H1 (cell line): ENCODE measurements around the gene TAF4. TPM values are rescaled to one million over a fixed set of nuclear protein-coding genes. Genes with fewer than 3 reads are reported as not detected.

Source experiments
- CTCF ChIA-PET: fragments of 300-600 bp; sonication (Branson Sonifier 250); formaldehyde crosslinking; loops from one replicate; lab custom pipeline; 2021; ENCODE audit not compliant: partially characterized antibody; lab: Charles Lee
- POLR2A ChIA-PET: fragments of 300-600 bp; sonication (Branson Sonifier 250); formaldehyde crosslinking; loops from one replicate; lab custom pipeline; 2021; ENCODE audit warnings: inconsistent platforms; ENCODE audit not compliant: partially characterized antibody; lab: Charles Lee
- DNase-seq, 2 experiments: peaks; one replicate each; pipeline versions ENCODE4 v3.0.0 to v3.0.0-alpha.2; 2010 to 2022; ENCODE audit warnings: low spot score in 2 of 2, low read depth in 1 of 2, mixed read lengths in 1 of 2
- FAIRE-seq: peaks from 2 replicates; lab custom pipeline; 2011; peaks lifted over from hg19 to GRCh38; lab: Jason Lieb, UNC
- H2AFZ ChIP-seq: 2 replicates; pipeline ENCODE4 v1.8.1; 2012; ENCODE audit warnings: low read length, inconsistent platforms
- H2AK5ac ChIP-seq: 2 replicates; pipeline ENCODE4 v1.6.1; 2013; ENCODE audit warnings: low read depth, low read length
- H2BK120ac ChIP-seq: replicated peaks from 2 replicates; pipeline ENCODE3; 2013; ENCODE audit warnings: low read depth, low read length, inconsistent platforms
- H2BK12ac ChIP-seq: 2 replicates; pipeline ENCODE4 v1.6.1; 2013; ENCODE audit warnings: low read depth, low read length
- H2BK15ac ChIP-seq: 2 replicates; pipeline ENCODE4 v1.6.1; 2013; ENCODE audit warnings: low read length
- H2BK20ac ChIP-seq: 2 replicates; pipeline ENCODE4 v1.6.1; 2013; ENCODE audit warnings: low read length
- H2BK5ac ChIP-seq: 2 replicates; pipeline ENCODE4 v1.6.1; 2013; ENCODE audit warnings: low read depth, low read length
- H3K14ac ChIP-seq: 2 replicates; pipeline ENCODE4 v1.6.1; 2013; ENCODE audit warnings: inconsistent platforms; ENCODE audit not compliant: insufficient read length
- H3K18ac ChIP-seq: 2 replicates; pipeline ENCODE4 v1.6.1; 2013; ENCODE audit warnings: low read length; ENCODE audit errors: extremely low read depth
- H3K23ac ChIP-seq: 2 replicates; pipeline ENCODE4 v1.6.1; 2013; ENCODE audit warnings: inconsistent platforms; ENCODE audit not compliant: insufficient read length
- H3K23me2 ChIP-seq: 2 replicates; pipeline ENCODE4 v1.6.1; 2013; ENCODE audit warnings: low read depth, low read length
- H3K27ac ChIP-seq: 2 replicates; pipeline ENCODE4 v1.6.1; 2011; ENCODE audit warnings: low read depth, low read length, inconsistent platforms
- H3K27me3 ChIP-seq, 4 experiments: replicated peaks in 1 of 4; 1 replicate in 1 of 4; 2 replicates in 3 of 4; pipeline versions ENCODE4 v1.6.1 to v1.8.1; 2011 to 2013; ENCODE audit warnings: low read length in 3 of 4, mild to moderate bottlenecking in 3 of 4, inconsistent platforms in 2 of 4, mixed read lengths in 2 of 4, moderate library complexity in 1 of 4; ENCODE audit not compliant: control insufficient read depth in 3 of 4, insufficient read depth in 3 of 4; ENCODE audit errors: extremely low read depth in 1 of 4
- H3K36me3 ChIP-seq, 4 experiments: 2 replicates each; pipeline versions ENCODE4 v1.6.1 to v1.8.1; 2011 to 2013; ENCODE audit warnings: mild to moderate bottlenecking in 4 of 4, low read length in 3 of 4, moderate library complexity in 2 of 4, control low read depth in 1 of 4, inconsistent platforms in 1 of 4; ENCODE audit not compliant: insufficient read depth in 4 of 4, control insufficient read depth in 2 of 4
- H3K4ac ChIP-seq: replicated peaks from 2 replicates; pipeline ENCODE3; 2013; ENCODE audit warnings: low read length, low read depth, mixed read lengths, inconsistent platforms; ENCODE audit not compliant: insufficient read length
- H3K4me1 ChIP-seq, 4 experiments: replicated peaks in 1 of 4; 1 replicate in 1 of 4; 2 replicates in 3 of 4; pipeline versions ENCODE4 v1.6.1 to v1.8.1; 2011 to 2013; ENCODE audit warnings: low read length in 3 of 4, inconsistent platforms in 2 of 4, mixed read lengths in 1 of 4; ENCODE audit not compliant: insufficient read depth in 4 of 4, control insufficient read depth in 3 of 4
- H3K4me2 ChIP-seq, 2 experiments: 2 replicates each; pipeline versions ENCODE4 v1.6.1 to v1.8.1; 2011 to 2013; ENCODE audit warnings: low read depth in 2 of 2, low read length in 2 of 2, control low read depth in 1 of 2, inconsistent platforms in 1 of 2, mild to moderate bottlenecking in 1 of 2; ENCODE audit not compliant: insufficient read depth in 1 of 2
- H3K4me3 ChIP-seq, 4 experiments: fragments of 200-600, 300-600 bp in 1 of 4; sonication (generic), shearing (Covaris generic), sonication (Bioruptor Twin) in 1 of 4; 2 replicates each; pipeline versions ENCODE4 v1.5.1 to v1.8.1; 2011 to 2016; ENCODE audit warnings: low read length in 4 of 4, low read depth in 3 of 4, control low read depth in 2 of 4, inconsistent platforms in 2 of 4, mild to moderate bottlenecking in 2 of 4, mixed read lengths in 1 of 4, moderate library complexity in 1 of 4; ENCODE audit not compliant: insufficient read depth in 2 of 4; ENCODE audit errors: extremely low read depth in 1 of 4
- H3K56ac ChIP-seq: replicated peaks from 2 replicates; pipeline ENCODE3; 2013; ENCODE audit warnings: low read depth, mild to moderate bottlenecking, mixed read lengths, low read length, inconsistent platforms; ENCODE audit not compliant: insufficient read length
- H3K79me1 ChIP-seq: 2 replicates; pipeline ENCODE4 v1.6.1; 2013; ENCODE audit warnings: low read depth, low read length, control low read depth
- H3K79me2 ChIP-seq, 2 experiments: 2 replicates each; pipeline versions ENCODE4 v1.6.1 to v1.8.1; 2012 to 2013; ENCODE audit warnings: low read length in 2 of 2, mild to moderate bottlenecking in 2 of 2, inconsistent platforms in 1 of 2; ENCODE audit not compliant: insufficient read depth in 2 of 2, control insufficient read depth in 1 of 2
- H3K9ac ChIP-seq, 4 experiments: replicated peaks in 1 of 4; 1 replicate in 1 of 4; 2 replicates in 3 of 4; pipeline versions ENCODE4 v1.6.1 to v1.8.1; 2011 to 2013; ENCODE audit warnings: low read depth in 3 of 4, low read length in 3 of 4, control low read depth in 2 of 4, mild to moderate bottlenecking in 2 of 4, moderate library complexity in 2 of 4, inconsistent platforms in 1 of 4; ENCODE audit errors: extremely low read depth in 1 of 4
- H3K9me3 ChIP-seq, 2 experiments: 2 replicates each; pipeline versions ENCODE4 v1.6.1 to v1.8.1; 2012 to 2013; ENCODE audit warnings: mild to moderate bottlenecking in 2 of 2, moderate library complexity in 2 of 2, control low read depth in 1 of 2, inconsistent platforms in 1 of 2, low read depth in 1 of 2, low read length in 1 of 2, mixed read lengths in 1 of 2; ENCODE audit not compliant: insufficient read depth in 2 of 2
- H4K20me1 ChIP-seq, 2 experiments: replicated peaks in 1 of 2; 2 replicates each; pipeline versions ENCODE3 to v1.8.1; 2011 to 2013; ENCODE audit warnings: inconsistent platforms in 2 of 2, low read length in 2 of 2, mild to moderate bottlenecking in 1 of 2; ENCODE audit not compliant: insufficient read depth in 2 of 2, control insufficient read depth in 1 of 2
- H4K5ac ChIP-seq: 2 replicates; pipeline ENCODE4 v1.6.1; 2013; ENCODE audit warnings: low read length, low read depth, mixed read lengths, inconsistent platforms; ENCODE audit not compliant: insufficient read length
- H4K8ac ChIP-seq: 2 replicates; pipeline ENCODE4 v1.8.0; 2013; ENCODE audit warnings: mild to moderate bottlenecking, moderate library complexity, low read length, inconsistent platforms; ENCODE audit not compliant: insufficient read depth; ENCODE audit errors: extremely low read depth
- H4K91ac ChIP-seq: replicated peaks from 2 replicates; pipeline ENCODE3; 2013; ENCODE audit warnings: low read length, mixed read lengths, inconsistent platforms; ENCODE audit not compliant: insufficient read length
- ATF2 ChIP-seq: IDR thresholded peaks from 2 replicates; pipeline ENCODE4 v1.6.1; 2012; ENCODE audit warnings: low read length, inconsistent platforms
- CBX5 ChIP-seq: fragments of 300-800, 300-1000 bp; sonication (generic); IDR thresholded peaks from 2 replicates; pipeline ENCODE4 v1.7.1; 2016; ENCODE audit warnings: antibody characterized with exemption, low read length, low read depth
- JUN ChIP-seq: IDR thresholded peaks from 2 replicates; pipeline ENCODE4 v1.6.1; 2011; ENCODE audit warnings: low read depth, mild to moderate bottlenecking, improper control_type of control experiment, low read length
- MAFK ChIP-seq: IDR thresholded peaks from 2 replicates; pipeline ENCODE4 v1.6.1; 2012; ENCODE audit warnings: low read depth, mild to moderate bottlenecking, improper control_type of control experiment, low read length
- RBBP5 ChIP-seq: IDR thresholded peaks from 2 replicates; pipeline ENCODE4 v1.7.1; 2012; ENCODE audit warnings: low read depth, mild to moderate bottlenecking, inconsistent platforms, low read length, moderate library complexity, borderline replicate concordance
- SAP30 ChIP-seq: fragments of 300-600 bp; sonication (generic); IDR thresholded peaks from 2 replicates; pipeline ENCODE4 v1.7.1; 2012; ENCODE audit warnings: low read length, moderate library complexity, mild to moderate bottlenecking, inconsistent platforms; ENCODE audit not compliant: insufficient read depth, insufficient replicate concordance
- SIN3A ChIP-seq, 2 experiments: IDR thresholded peaks in 1 of 2; conservative IDR thresholded peaks in 1 of 2; 2 replicates each; pipeline ENCODE4 v1.6.1; 2011 to 2012; ENCODE audit warnings: low read length in 2 of 2, improper control_type of control experiment in 1 of 2, low read depth in 1 of 2, mild to moderate bottlenecking in 1 of 2
- SIRT6 ChIP-seq: IDR thresholded peaks from one replicate; pipeline ENCODE4 v1.7.1; 2012; ENCODE audit warnings: low read length, inconsistent platforms
- SIX5 ChIP-seq: IDR thresholded peaks from 2 replicates; pipeline ENCODE4 v1.6.1; 2011; ENCODE audit warnings: mild to moderate bottlenecking, low read depth, low read length
- TAF1 ChIP-seq: IDR thresholded peaks from 2 replicates; pipeline ENCODE4 v1.6.1; 2011; ENCODE audit warnings: mild to moderate bottlenecking, low read depth, low read length
- WGBS, 2 experiments: shearing (Covaris generic) in 1 of 2; methylation state at CpG; one replicate each; pipeline versions ENCODE4 v1.1.6 to v1.1.7; 2013 to 2015; ENCODE audit warnings: low lambda C conversion rate in 2 of 2, mixed read lengths in 2 of 2, inconsistent platforms in 1 of 2, low coverage in 1 of 2, missing lambda C conversion rate in 1 of 2; ENCODE audit not compliant: insufficient replicate concordance in 2 of 2, insufficient coverage in 1 of 2, insufficient read length in 1 of 2; ENCODE audit errors: extremely low coverage in 1 of 2, missing lambda C conversion rate in 1 of 2; 5-methylcytosine and 5-hydroxymethylcytosine counted together
- polyA plus RNA-seq, 7 experiments: library from polyadenylated mRNA; depleted of rRNA in 3 of 7; stranded (reverse) in 5 of 7; unstranded in 2 of 7; fragments of >200 nt in 5 of 7; fragments of 200-250 nt in 2 of 7; gene quantifications; 1 replicate in 5 of 7; 2 replicates in 1 of 7; 4 replicates in 1 of 7; pipeline versions ENCODE4 v1.2.1 to v1.2.3, GENCODE V29; 2011 to 2013; ENCODE audit warnings: missing spikeins in 2 of 7, mixed read lengths in 2 of 7
- total RNA-seq: library from RNA; stranded (reverse); fragmentation: NEBNext Ultra II Directional; extraction: Animal tissue kit (Norgen Biotek cat#: 25700); gene quantifications from 2 replicates; pipeline ENCODE4 v1.2.1, GENCODE V29; 2021

Gene TAF4
- total and polyA plus RNA-seq, 2 of the 8 experiments (the other 6 are each of a cell fraction or from before 2014, with no cell fraction given): 16.0 to 30.1 TPM

- Histone ChIP-seq H2BK5ac (no peak overlapping the region), H3K18ac (no peak overlapping the region), H3K27me3 (no peaks in the 10 kb centered on the region), H2BK15ac (no peak overlapping the region), H2BK12ac (no peak overlapping the region), H2AK5ac (no peak overlapping the region), H4K20me1 (peaks cover 37 to 41% of the 10 kb centered on the region in 2 experiments), H4K8ac (no peak overlapping the region), H3K9me3 (no peaks in the 10 kb centered on the region), H3K56ac (no peak overlapping the region), H3K23me2 (no peaks in the 10 kb centered on the region), H3K36me3 (no peaks in the 10 kb centered on the region), H3K4ac (no peak overlapping the region), H3K79me2 (peaks cover 19 to 96% of the 10 kb centered on the region in 2 experiments), H3K23ac (no peak overlapping the region), H2BK20ac (no peak overlapping the region), H3K4me1 (peaks cover 0 to 13% (median 4%) of the 10 kb centered on the region in 4 experiments; a peak in 4 of 7 replicates), H3K9ac (no peak overlapping the region), H3K14ac (no peak overlapping the region), H3K79me1 (peaks cover 18% of the 10 kb centered on the region), H2BK120ac (no peak overlapping the region), H3K4me3 (no peak overlapping the region), H3K27ac (no peak overlapping the region), H2AFZ (no peak overlapping the region), H3K4me2 (no peak overlapping the region), H4K91ac (no peak overlapping the region), H4K5ac (no peak overlapping the region)
- WGBS, 2 experiments: 92% methylated on average over 21 of the region's 22 CpGs; no CpG with 5 or more reads in 1 of the 2 experiments
- FAIRE-seq (no peak), DNase-seq (no peak)
- ChIA-PET POLR2A (interaction anchor here (0.8 kb wide), 1 partner anchor 80 kb away, joined by 5 read pairs; the partner anchor contains the start of gene LSM14B), CTCF (interaction anchor here (2.2 kb wide), 1 partner anchor 16 kb away, joined by 7 read pairs; no protein-coding TSS in a partner anchor)
- TF ChIP-seq ATF2 (no peak), SIRT6 (no peak), RBBP5 (no peak), SIX5 (no peak), SAP30 (no peak), CBX5 (no peak), SIN3A (conservative IDR thresholded peaks at IDR 0.05 in 1 of 2, IDR thresholded peaks at IDR 0.05 in 1 of 2; ENCODE audit: low read depth in 1 of 2, low read length in 2 of 2) (no peak), JUN (no peak), MAFK (no peak), TAF1 (no peak)
Measured at GRCh38 chr20:62042025-62042820, 23.5 kb downstream of the TAF4 start.
